Esophagus (tissue), 2 donors: ENCODE data around the gene CYP2W1. TPM values are rescaled to one million over a fixed set of nuclear protein-coding genes. Genes with fewer than 3 reads are reported as not detected.

Experiments used
- H3K27ac ChIP-seq, 2 donors: one replicate each; pipeline ENCODE4 v1.5.1; 2013; ENCODE audit warnings: low read depth in 2 of 2, mild to moderate bottlenecking in 2 of 2, inconsistent platforms in 1 of 2, low read length in 1 of 2, moderate library complexity in 1 of 2
- H3K27me3 ChIP-seq, 2 donors: one replicate each; pipeline ENCODE4 v1.6.1; 2013; ENCODE audit warnings: low read length in 2 of 2, control low read depth in 1 of 2, mild to moderate bottlenecking in 1 of 2; ENCODE audit not compliant: insufficient read depth in 2 of 2, control insufficient read depth in 1 of 2
- H3K36me3 ChIP-seq, 2 donors: one replicate each; pipeline ENCODE4 v1.6.1; 2013; ENCODE audit warnings: low read length in 1 of 2; ENCODE audit not compliant: control insufficient read depth in 2 of 2, insufficient read depth in 2 of 2
- H3K4me1 ChIP-seq, 2 donors: one replicate each; pipeline ENCODE4 v1.6.1; 2013; ENCODE audit warnings: low read length in 1 of 2; ENCODE audit not compliant: control insufficient read depth in 2 of 2, insufficient read depth in 2 of 2
- H3K4me3 ChIP-seq, 2 donors: one replicate each; pipeline ENCODE4 v1.5.1; 2013; ENCODE audit warnings: low read length in 2 of 2, mild to moderate bottlenecking in 2 of 2, low read depth in 1 of 2, moderate library complexity in 1 of 2
- H3K9me3 ChIP-seq, 2 donors: one replicate each; pipeline ENCODE4 v1.6.1; 2013; ENCODE audit warnings: mild to moderate bottlenecking in 2 of 2, low read depth in 1 of 2, low read length in 1 of 2, moderate library complexity in 1 of 2; ENCODE audit not compliant: control insufficient read depth in 2 of 2, insufficient read depth in 1 of 2
- WGBS, 2 donors: extraction: QIAGEN DNeasy Blood & Tissue Kit; methylation state at CpG; one replicate each; pipeline ENCODE4 v1.1.7; 2013; 5-methylcytosine and 5-hydroxymethylcytosine counted together
- polyA plus RNA-seq, 2 donors: library from polyadenylated mRNA; stranded (reverse); fragments of 200-250 nt; gene quantifications; one replicate each; pipeline ENCODE4 v1.2.3, GENCODE V29; 2013
- donor health status: healthy with polysubstance abuse.
- donor health status: Bipolar disorder and iron deficiency.

Gene CYP2W1
- polyA plus RNA-seq, 2 donors, result 0.48 to 1.5 TPM

DNA sequence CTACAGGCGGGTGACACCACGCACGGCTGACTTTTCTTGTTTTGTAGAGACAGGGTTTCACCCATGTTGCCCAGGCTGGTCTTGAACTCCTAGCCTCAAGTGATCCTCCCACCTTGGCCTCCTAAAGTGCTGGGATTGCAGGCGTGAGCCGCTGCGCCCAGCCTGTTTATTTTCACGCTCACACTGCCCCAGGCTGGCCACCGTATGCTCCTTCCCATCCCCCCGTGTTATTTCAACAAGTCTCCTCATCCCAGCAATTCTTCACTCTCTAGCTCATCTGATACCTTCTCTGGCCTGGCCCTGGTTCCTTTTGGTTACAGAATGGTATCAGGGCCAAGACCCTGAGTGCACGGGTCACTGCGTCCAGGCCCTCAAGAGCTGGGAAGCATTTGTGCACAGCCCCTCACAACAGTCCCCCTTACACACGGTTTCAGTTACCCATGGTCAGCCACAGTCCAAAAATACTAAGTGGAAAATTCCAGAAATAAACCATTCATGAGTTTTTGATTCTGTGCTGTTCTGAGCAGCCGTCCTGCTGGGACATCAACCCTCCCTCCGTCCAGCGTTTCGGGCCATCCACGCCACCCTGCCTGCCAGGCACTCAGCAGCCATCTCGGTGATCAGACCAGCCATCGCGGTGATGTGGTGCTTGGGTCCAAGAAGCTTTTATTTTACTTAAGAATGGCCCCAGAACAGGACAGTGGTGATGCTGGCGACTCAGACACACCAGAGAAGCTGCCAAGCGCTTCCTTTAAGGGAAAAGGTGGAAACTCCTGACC, 16.5 kb upstream of the CYP2W1 start:
- no peaks in the 10 kb centered on the region for H3K9me3 ChIP-seq
- peaks cover 0 to 6% of the 10 kb centered on the region in 2 donors for H3K4me1 ChIP-seq
- H3K36me3 ChIP-seq, result peaks cover 6 to 16% of the 10 kb centered on the region in 2 donors
- no peak overlapping the region for H3K27ac ChIP-seq
- H3K4me3 ChIP-seq, result no peak overlapping the region
- 78 to 84% methylated on average over 22 of the region's 22 CpGs for WGBS, 2 donors
- no peaks in the 10 kb centered on the region for H3K27me3 ChIP-seq

GRCh38 chr7:967361-968082, 15.5 kb upstream of the CYP2W1 start:
- H3K4me3 ChIP-seq, result no peak overlapping the region
- no peaks in the 10 kb centered on the region for H3K27me3 ChIP-seq
- no peaks in the 10 kb centered on the region for H3K9me3 ChIP-seq
- H3K4me1 ChIP-seq, result peaks cover 0 to 8% of the 10 kb centered on the region in 2 donors
- WGBS, 2 donors, result 92 to 93% methylated on average over 39 of the region's 39 CpGs
- peaks cover 8 to 16% of the 10 kb centered on the region in 2 donors for H3K36me3 ChIP-seq
- no peak overlapping the region for H3K27ac ChIP-seq

DNA sequence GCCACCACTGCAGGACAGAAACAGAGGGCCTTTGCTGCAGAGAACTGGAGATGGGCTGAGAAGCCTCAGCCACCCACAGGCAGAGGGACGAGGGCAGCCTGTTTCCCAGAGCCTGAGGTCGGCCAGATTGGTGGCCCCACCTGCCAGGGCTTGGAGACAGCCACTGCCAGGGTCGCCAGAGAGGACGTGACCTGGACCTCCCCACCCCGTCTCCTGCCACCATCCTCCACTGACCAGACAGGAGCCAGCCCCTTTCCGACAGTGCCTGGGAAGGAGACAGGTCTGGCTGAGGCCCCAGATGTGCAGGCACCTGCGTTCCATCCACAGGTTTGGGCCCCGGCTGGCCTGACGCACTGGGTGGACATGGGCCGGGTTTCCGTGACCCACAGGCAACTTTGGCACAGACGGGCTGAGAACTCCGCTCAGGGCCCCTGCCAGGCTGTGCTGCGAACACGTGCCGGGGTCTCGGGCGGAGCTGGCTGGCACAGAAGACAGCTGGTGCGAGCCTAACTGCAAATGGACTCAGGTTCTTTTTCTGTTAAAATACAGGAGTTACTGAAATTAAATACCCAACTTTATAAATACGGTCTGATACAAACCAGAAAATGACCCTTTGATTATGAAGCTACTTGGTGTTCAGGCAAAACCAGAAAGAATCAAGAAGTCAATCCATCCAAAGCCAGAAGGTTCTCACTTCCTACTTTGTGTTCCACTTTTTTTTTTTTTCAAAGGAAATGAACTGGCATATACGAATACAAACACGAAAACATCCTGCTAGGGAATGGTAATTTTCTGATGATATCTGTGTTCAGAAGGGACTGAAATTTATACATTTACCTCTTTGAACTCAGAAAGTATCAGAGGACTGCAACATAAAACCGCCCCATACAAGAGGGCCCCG, 14.5 kb upstream of the CYP2W1 start:
- Histone ChIP-seq H3K27ac (no peak overlapping the region), H3K4me1 (peaks cover 0 to 8% of the 10 kb centered on the region in 2 donors)
- WGBS, 2 donors, result 87 to 90% methylated on average over 21 to 24 of the region's 24 CpGs

DNA sequence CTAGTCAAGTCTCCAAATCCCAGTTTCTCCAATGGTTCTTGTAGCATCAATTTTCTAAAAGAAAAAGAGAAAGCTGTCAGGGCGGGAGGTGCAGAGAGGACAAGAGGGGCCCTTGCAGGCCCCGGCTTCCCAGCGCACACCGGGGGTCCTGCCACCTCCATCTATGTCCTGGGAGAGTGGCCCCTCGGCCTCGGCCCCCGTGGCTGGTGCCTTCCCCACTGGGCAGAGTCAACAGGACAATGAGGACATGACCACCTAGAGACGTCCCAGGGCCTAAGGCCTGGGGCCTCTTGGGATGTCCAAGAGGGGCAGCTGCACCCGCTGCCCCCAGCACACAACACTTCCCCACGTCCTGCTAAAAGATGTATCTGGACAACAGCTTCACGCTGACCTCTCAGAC, 13.6 kb upstream of the CYP2W1 start:
- Histone ChIP-seq H3K27me3 (no peaks in the 10 kb centered on the region), H3K27ac (no peak overlapping the region), H3K4me1 (peaks cover 0 to 6% of the 10 kb centered on the region in 2 donors), H3K4me3 (no peak overlapping the region), H3K9me3 (no peaks in the 10 kb centered on the region), H3K36me3 (peaks cover 8 to 16% of the 10 kb centered on the region in 2 donors)
- WGBS, 2 donors, result 92 to 94% methylated on average over 11 of the region's 11 CpGs

More for the DNA sequence above, 14.5 kb upstream of the CYP2W1 start:
- Histone ChIP-seq H3K27me3 (no peaks in the 10 kb centered on the region), H3K9me3 (no peaks in the 10 kb centered on the region), H3K36me3 (peaks cover 8 to 16% of the 10 kb centered on the region in 2 donors), H3K4me3 (no peak overlapping the region)

- peaks cover 8 to 16% of the 10 kb centered on the region in 2 donors for H3K36me3 ChIP-seq
- peaks cover 0 to 4% of the 10 kb centered on the region in 2 donors for H3K4me1 ChIP-seq
- no peaks in the 10 kb centered on the region for H3K27me3 ChIP-seq
- 88 to 90% methylated on average over 6 of the region's 6 CpGs for whole genome bisulfite sequencing, 2 donors
- H3K4me3 ChIP-seq, result no peak overlapping the region
- H3K9me3 ChIP-seq, result no peaks in the 10 kb centered on the region
- H3K27ac ChIP-seq, result no peak overlapping the region
These were observed 12.2 kb upstream of the CYP2W1 start for GRCh38 chr7:970744-971143.

- Histone ChIP-seq H3K9me3 (no peaks in the 10 kb centered on the region), H3K27me3 (no peaks in the 10 kb centered on the region), H3K27ac (no peak overlapping the region), H3K36me3 (peaks cover 8 to 16% of the 10 kb centered on the region in 2 donors), H3K4me1 (peaks cover 0 to 6% of the 10 kb centered on the region in 2 donors), H3K4me3 (no peak overlapping the region)
- 89 to 90% methylated on average over 12 of the region's 12 CpGs for WGBS, 2 donors
These were observed 10.9 kb upstream of the CYP2W1 start for GRCh38 chr7:972110-972509.

GRCh38 chr7:972676-973309, 10.2 kb upstream of the CYP2W1 start:
- 64 to 75% methylated on average over 10 of the region's 10 CpGs for WGBS, 2 donors
- H3K4me1 ChIP-seq, result peaks cover 0 to 6% of the 10 kb centered on the region in 2 donors
- no peak overlapping the region for H3K4me3 ChIP-seq
- H3K27ac ChIP-seq, result no peak overlapping the region
- no peaks in the 10 kb centered on the region for H3K27me3 ChIP-seq
- H3K36me3 ChIP-seq, result peaks cover 8 to 12% of the 10 kb centered on the region in 2 donors
- H3K9me3 ChIP-seq, result no peaks in the 10 kb centered on the region

- H3K36me3 ChIP-seq, result peaks cover 5 to 6% of the 10 kb centered on the region in 2 donors
- no peak overlapping the region for H3K27ac ChIP-seq
- peaks cover 0 to 6% of the 10 kb centered on the region in 2 donors for H3K4me1 ChIP-seq
- H3K4me3 ChIP-seq, result no peak overlapping the region
- no peaks in the 10 kb centered on the region for H3K27me3 ChIP-seq
- WGBS, 2 donors, result 78 to 82% methylated on average over 9 of the region's 9 CpGs
- no peaks in the 10 kb centered on the region for H3K9me3 ChIP-seq
These were observed 9.7 kb upstream of the CYP2W1 start for GRCh38 chr7:973312-973711.

GRCh38 chr7:974172-974571, 8.8 kb upstream of the CYP2W1 start:
- 28 to 31% methylated on average over 7 of the region's 7 CpGs for WGBS, 2 donors
- peak overlapping the region; percentile 78 to 99 for H3K4me3 ChIP-seq
- H3K4me1 ChIP-seq, result peaks cover 0 to 6% of the 10 kb centered on the region in 2 donors
- H3K27me3 ChIP-seq, result no peaks in the 10 kb centered on the region
- no peak overlapping the region for H3K27ac ChIP-seq
- H3K9me3 ChIP-seq, result no peaks in the 10 kb centered on the region
- H3K36me3 ChIP-seq, result peaks cover 2% of the 10 kb centered on the region in 2 donors
